Measurements from ENCODE around the gene ADGRF3. TPM values are rescaled to one million over a fixed set of nuclear protein-coding genes. Genes with fewer than 3 reads are reported as not detected.

ADGRF3 gene
- total RNA-seq, 1 experiment from 2014 or later = not detected

DNA sequence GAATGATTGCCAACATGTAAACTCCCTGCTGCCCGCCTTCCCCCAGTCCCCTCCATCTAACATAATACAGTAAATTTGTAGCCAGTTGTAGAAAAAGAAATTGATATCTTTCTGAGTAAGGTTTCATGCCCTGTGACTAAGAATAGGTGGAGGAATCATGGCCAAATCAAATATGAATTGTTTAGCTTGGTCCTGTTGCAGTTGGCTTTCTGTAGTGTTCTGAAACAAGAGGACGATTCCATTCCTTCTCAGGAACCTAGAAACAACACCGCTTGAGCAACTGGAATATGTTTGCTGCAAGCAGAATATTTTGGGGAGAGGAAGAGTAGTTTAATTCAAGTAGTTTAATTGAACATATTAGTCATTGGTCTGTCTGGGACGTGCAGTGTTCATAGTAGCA, 48.1 kb upstream of the ADGRF3 start:
- no peaks in the 10 kb centered on the region for H3K27me3 ChIP-seq (ENCODE audit: insufficient read depth, low read length)
- H3K9ac ChIP-seq (ENCODE audit: low read length) = no peak overlapping the region
- H3K4me3 ChIP-seq (replicated peaks in 1 of 2; ENCODE audit: low read depth in 1 of 2, low read length in 2 of 2) = no peak overlapping the region
- no peaks in the 10 kb centered on the region for H3K9me2 ChIP-seq (ENCODE audit: insufficient read depth)
- no peaks in the 10 kb centered on the region for H3K9me3 ChIP-seq (ENCODE audit: control insufficient read depth in 1 of 2, insufficient read depth in 1 of 2, low read depth in 1 of 2, low read length in 2 of 2)
- POLR2A ChIA-PET = no interaction called here
- H2AFZ ChIP-seq (ENCODE audit: low read depth, low read length, poor library complexity, severe bottlenecking) = no peak overlapping the region
- no peaks in the 10 kb centered on the region for H3K4me1 ChIP-seq (ENCODE audit: control insufficient read depth in 1 of 2, insufficient read depth in 2 of 2, low read length in 2 of 2)
- H3K79me2 ChIP-seq (ENCODE audit: insufficient read depth, low read length) = no peaks in the 10 kb centered on the region
- BruUV-seq (replicated peaks) = no TSS peak
- CTCF ChIA-PET = no interaction called here
- H4K20me1 ChIP-seq (ENCODE audit: insufficient read depth) = no peaks in the 10 kb centered on the region; the same call in 1 of the 2 replicates
- RAD21 ChIA-PET (ENCODE audit: low non-redundant PET in 1 of 2, low total read pairs in 2 of 2, uncharacterized antibody in 2 of 2, unreplicated experiment in 2 of 2) = no interaction called here
- TF ChIP-seq SP1 (IDR thresholded peaks at IDR 0.05; ENCODE audit: low read depth) = no peak
- no peak for TF ChIP-seq EZH2phosphoT487 (IDR thresholded peaks at IDR 0.05; ENCODE audit: borderline replicate concordance)
- TF ChIP-seq JUND (IDR thresholded peaks at IDR 0.05) = no peak
- no peak for TF ChIP-seq EGR1 (IDR thresholded peaks at IDR 0.05; ENCODE audit: low read depth)
- TF ChIP-seq ELF1 (IDR thresholded peaks at IDR 0.05; ENCODE audit: borderline replicate concordance, low read depth) = no peak
- TF ChIP-seq, protein P1, sequence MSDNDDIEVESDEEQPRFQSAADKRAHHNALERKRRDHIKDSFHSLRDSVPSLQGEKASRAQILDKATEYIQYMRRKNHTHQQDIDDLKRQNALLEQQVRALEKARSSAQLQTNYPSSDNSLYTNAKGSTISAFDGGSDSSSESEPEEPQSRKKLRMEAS (IDR thresholded peaks at IDR 0.05) = no peak
- TF ChIP-seq, protein P2, sequence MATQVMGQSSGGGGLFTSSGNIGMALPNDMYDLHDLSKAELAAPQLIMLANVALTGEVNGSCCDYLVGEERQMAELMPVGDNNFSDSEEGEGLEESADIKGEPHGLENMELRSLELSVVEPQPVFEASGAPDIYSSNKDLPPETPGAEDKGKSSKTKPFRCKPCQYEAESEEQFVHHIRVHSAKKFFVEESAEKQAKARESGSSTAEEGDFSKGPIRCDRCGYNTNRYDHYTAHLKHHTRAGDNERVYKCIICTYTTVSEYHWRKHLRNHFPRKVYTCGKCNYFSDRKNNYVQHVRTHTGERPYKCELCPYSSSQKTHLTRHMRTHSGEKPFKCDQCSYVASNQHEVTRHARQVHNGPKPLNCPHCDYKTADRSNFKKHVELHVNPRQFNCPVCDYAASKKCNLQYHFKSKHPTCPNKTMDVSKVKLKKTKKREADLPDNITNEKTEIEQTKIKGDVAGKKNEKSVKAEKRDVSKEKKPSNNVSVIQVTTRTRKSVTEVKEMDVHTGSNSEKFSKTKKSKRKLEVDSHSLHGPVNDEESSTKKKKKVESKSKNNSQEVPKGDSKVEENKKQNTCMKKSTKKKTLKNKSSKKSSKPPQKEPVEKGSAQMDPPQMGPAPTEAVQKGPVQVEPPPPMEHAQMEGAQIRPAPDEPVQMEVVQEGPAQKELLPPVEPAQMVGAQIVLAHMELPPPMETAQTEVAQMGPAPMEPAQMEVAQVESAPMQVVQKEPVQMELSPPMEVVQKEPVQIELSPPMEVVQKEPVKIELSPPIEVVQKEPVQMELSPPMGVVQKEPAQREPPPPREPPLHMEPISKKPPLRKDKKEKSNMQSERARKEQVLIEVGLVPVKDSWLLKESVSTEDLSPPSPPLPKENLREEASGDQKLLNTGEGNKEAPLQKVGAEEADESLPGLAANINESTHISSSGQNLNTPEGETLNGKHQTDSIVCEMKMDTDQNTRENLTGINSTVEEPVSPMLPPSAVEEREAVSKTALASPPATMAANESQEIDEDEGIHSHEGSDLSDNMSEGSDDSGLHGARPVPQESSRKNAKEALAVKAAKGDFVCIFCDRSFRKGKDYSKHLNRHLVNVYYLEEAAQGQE (IDR thresholded peaks at IDR 0.05; ENCODE audit: low read depth) = no peak
- no peak for TF ChIP-seq SIN3A (IDR thresholded peaks at IDR 0.05; ENCODE audit: low read depth)
- no peak for TF ChIP-seq POLR2A (IDR thresholded peaks at IDR 0.05; ENCODE audit: borderline replicate concordance, extremely low read depth, insufficient read depth, insufficient read length)
- TF ChIP-seq FOSL1 (IDR thresholded peaks at IDR 0.05; ENCODE audit: low read depth) = no peak
- DNase-seq (ENCODE audit: low read depth, low spot score) (no peak), ATAC-seq (no peak)
- intact Hi-C loops (cut with micrococcal nuclease) = no loop called here
- no peak overlapping the region for H3K27ac ChIP-seq (ENCODE audit: low read depth, low read length)
- H3K4me2 ChIP-seq (ENCODE audit: low read length) = no peak overlapping the region
- peaks cover 8% of the 10 kb centered on the region in 2 experiments; a peak in 3 of 4 replicates for H3K36me3 ChIP-seq (ENCODE audit: control insufficient read depth in 1 of 2, insufficient read depth in 2 of 2, low read length in 2 of 2)
